GM12878 (cell line): ENCODE measurements around the gene CFAP74.

Experiments used
- BRCA1 ChIP-seq: IDR thresholded peaks from 2 replicates; pipeline ENCODE4 v1.6.1; 2011; ENCODE audit warnings: low read depth, low read length, improper control_type of control experiment
- CTCF ChIP-seq, 3 experiments: IDR thresholded peaks in 2 of 3; conservative IDR thresholded peaks in 1 of 3; 2 replicates each; pipeline ENCODE4 v1.5.1; 2011; ENCODE audit warnings: low read depth in 3 of 3, low read length in 3 of 3, mild to moderate bottlenecking in 3 of 3, control low read depth in 2 of 3, moderate library complexity in 2 of 3, inconsistent platforms in 1 of 3, mixed read lengths in 1 of 3; ENCODE audit not compliant: control insufficient read depth in 2 of 3, insufficient read depth in 1 of 3; ENCODE audit errors: extremely low read depth in 1 of 3
- EGR1 ChIP-seq, 2 experiments: IDR thresholded peaks; 1 replicate in 1 of 2; 2 replicates in 1 of 2; pipeline ENCODE4 v1.6.1; 2011 to 2012; ENCODE audit warnings: low read depth in 2 of 2, low read length in 2 of 2, borderline replicate concordance in 1 of 2, mild to moderate bottlenecking in 1 of 2, moderate library complexity in 1 of 2
- REST ChIP-seq: IDR thresholded peaks from 2 replicates; pipeline ENCODE4 v1.6.1; 2012; ENCODE audit warnings: mild to moderate bottlenecking, low read depth, low read length

- TF ChIP-seq EGR1 (IDR thresholded peaks at IDR 0.05; ENCODE audit: borderline replicate concordance in 1 of 2, low read depth in 2 of 2, low read length in 2 of 2) (no peak), CTCF (IDR thresholded peaks at IDR 0.05 in 2 of 3, conservative IDR thresholded peaks at IDR 0.05 in 1 of 3; ENCODE audit: control insufficient read depth in 2 of 3, extremely low read depth in 1 of 3, insufficient read depth in 1 of 3, low read depth in 3 of 3, low read length in 3 of 3) (no peak), BRCA1 (no peak), REST (no peak)
These were observed 66.5 kb downstream of the CFAP74 start for GRCh38 chr1:1937061-1937460.
